ENCODE measurements around the gene LAMC1.

DNA sequence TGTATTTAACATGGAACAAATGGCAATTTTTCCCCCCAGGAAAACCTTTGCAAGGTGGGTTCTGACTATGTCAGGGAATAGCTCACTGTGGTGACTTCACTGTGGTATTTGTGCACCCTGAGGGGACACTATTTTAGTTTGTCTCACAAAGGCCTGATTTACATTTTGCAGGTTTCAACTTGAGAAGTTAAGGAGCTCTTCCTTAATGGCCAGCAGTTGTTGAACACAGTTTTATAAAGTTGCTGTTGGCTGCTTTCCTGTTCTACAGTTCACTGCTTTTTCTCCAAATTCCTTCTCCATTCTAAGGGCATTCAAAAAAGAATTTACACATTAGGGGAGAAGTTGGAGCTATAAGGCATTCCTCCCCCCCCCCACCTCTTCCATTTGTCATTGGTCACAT, 4.6 kb downstream of the LAMC1 start:
- no peak for TF ChIP-seq POLR2A (IDR thresholded peaks at IDR 0.05)
- TF ChIP-seq, protein P1, sequence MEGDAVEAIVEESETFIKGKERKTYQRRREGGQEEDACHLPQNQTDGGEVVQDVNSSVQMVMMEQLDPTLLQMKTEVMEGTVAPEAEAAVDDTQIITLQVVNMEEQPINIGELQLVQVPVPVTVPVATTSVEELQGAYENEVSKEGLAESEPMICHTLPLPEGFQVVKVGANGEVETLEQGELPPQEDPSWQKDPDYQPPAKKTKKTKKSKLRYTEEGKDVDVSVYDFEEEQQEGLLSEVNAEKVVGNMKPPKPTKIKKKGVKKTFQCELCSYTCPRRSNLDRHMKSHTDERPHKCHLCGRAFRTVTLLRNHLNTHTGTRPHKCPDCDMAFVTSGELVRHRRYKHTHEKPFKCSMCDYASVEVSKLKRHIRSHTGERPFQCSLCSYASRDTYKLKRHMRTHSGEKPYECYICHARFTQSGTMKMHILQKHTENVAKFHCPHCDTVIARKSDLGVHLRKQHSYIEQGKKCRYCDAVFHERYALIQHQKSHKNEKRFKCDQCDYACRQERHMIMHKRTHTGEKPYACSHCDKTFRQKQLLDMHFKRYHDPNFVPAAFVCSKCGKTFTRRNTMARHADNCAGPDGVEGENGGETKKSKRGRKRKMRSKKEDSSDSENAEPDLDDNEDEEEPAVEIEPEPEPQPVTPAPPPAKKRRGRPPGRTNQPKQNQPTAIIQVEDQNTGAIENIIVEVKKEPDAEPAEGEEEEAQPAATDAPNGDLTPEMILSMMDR (IDR thresholded peaks at IDR 0.05): no peak
- no peak for TF ChIP-seq EP300 (IDR thresholded peaks at IDR 0.05)

Measured in tibial nerve (tissue), 4 donors.